HepG2 (cell line): Measurements from ENCODE around the gene CCDC142. TPM values are rescaled to one million over a fixed set of nuclear protein-coding genes. Genes with fewer than 3 reads are reported as not detected.
A peak's percentile ranks its signal among the peaks of the same experiment; 100 is the strongest.

ENCODE experiments used
- BRD4 ChIP-seq: sonication (generic); formaldehyde crosslinking; IDR thresholded peaks from 2 replicates; pipeline ENCODE4 v1.4.0; 2020; ENCODE audit warnings: missing genetic modification reagents
- HMGA1 ChIP-seq: sonication (generic); formaldehyde crosslinking; conservative IDR thresholded peaks from 2 replicates; pipeline ENCODE4 v1.4.0; 2020; ENCODE audit warnings: missing genetic modification reagents
- HOXD1 ChIP-seq: sonication (generic); formaldehyde crosslinking; IDR thresholded peaks from 2 replicates; pipeline ENCODE4 v1.5.0; 2020; ENCODE audit warnings: missing genetic modification reagents
- SKI ChIP-seq: fragments of 450-650 bp; IDR thresholded peaks from one replicate; pipeline ENCODE4 v1.6.1; 2018; ENCODE audit warnings: mild to moderate bottlenecking; ENCODE audit not compliant: partially characterized antibody
- TBX2 ChIP-seq: sonication (generic); formaldehyde crosslinking; IDR thresholded peaks from 2 replicates; pipeline ENCODE4 v1.5.0; 2020; ENCODE audit warnings: missing genetic modification reagents, mild to moderate bottlenecking, borderline replicate concordance
- ZC3H4 ChIP-seq: sonication (generic); formaldehyde crosslinking; IDR thresholded peaks from 2 replicates; pipeline ENCODE4 v1.4.0; 2020; ENCODE audit warnings: missing genetic modification reagents, borderline replicate concordance
- ZNF12 ChIP-seq: sonication (generic); formaldehyde crosslinking; IDR thresholded peaks from 2 replicates; pipeline ENCODE4 v1.5.0; 2020; ENCODE audit warnings: missing genetic modification reagents
- ZNF883 ChIP-seq: sonication (generic); formaldehyde crosslinking; IDR thresholded peaks from 2 replicates; pipeline ENCODE4 v1.5.1; 2020; ENCODE audit warnings: mild to moderate bottlenecking, missing genetic modification reagents; ENCODE audit errors: not compliant biosample characterization
- ZNF891 ChIP-seq: sonication (generic); formaldehyde crosslinking; IDR thresholded peaks from 2 replicates; pipeline ENCODE4 v1.5.0; 2020; ENCODE audit warnings: mild to moderate bottlenecking, missing genetic modification reagents
- polyA plus RNA-seq, 8 experiments: library from polyadenylated mRNA; depleted of rRNA in 3 of 8; stranded (reverse) in 7 of 8; unstranded in 1 of 8; fragments of >200 nt; fragmentation: Illumina TruSeq in 4 of 8; extraction: Trizol in 4 of 8; gene quantifications; 2 replicates each; pipeline versions ENCODE4 v1.2.1 to v1.2.3, GENCODE V29; 2011 to 2016; ENCODE audit warnings: low read depth in 4 of 8, missing spikeins in 1 of 8, mixed read lengths in 1 of 8; ENCODE audit not compliant: insufficient read depth in 1 of 8
- total RNA-seq, 5 experiments: library from RNA; depleted of rRNA; stranded (reverse); fragments of >200 nt; fragmentation: Illumina TruSeq; extraction: Trizol; gene quantifications; 2 replicates each; pipeline ENCODE4 v1.2.3, GENCODE V29; 2016; ENCODE audit warnings: low read depth in 1 of 5
- TF ChIP-seq, protein P1 (sequence below): sonication (generic); formaldehyde crosslinking; IDR thresholded peaks from 2 replicates; pipeline ENCODE4 v1.4.0; 2020; ENCODE audit warnings: missing genetic modification reagents, borderline replicate concordance
- TF ChIP-seq, protein P2 (sequence below): sonication (generic); formaldehyde crosslinking; IDR thresholded peaks from 2 replicates; pipeline ENCODE4 v1.5.0; 2020; ENCODE audit warnings: missing genetic modification reagents, mild to moderate bottlenecking, borderline replicate concordance
- TF ChIP-seq, protein P3 (sequence below): sonication (generic); formaldehyde crosslinking; IDR thresholded peaks from 2 replicates; pipeline ENCODE4 v1.5.1; 2020; ENCODE audit warnings: missing genetic modification reagents, mild to moderate bottlenecking, borderline replicate concordance
- TF ChIP-seq, protein P4 (sequence below): IDR thresholded peaks from 2 replicates; pipeline ENCODE4 v1.6.1; 2012; ENCODE audit warnings: low read depth, low read length, improper control_type of control experiment
- TF ChIP-seq, protein P5 (sequence below): sonication (generic); formaldehyde crosslinking; IDR thresholded peaks from 2 replicates; pipeline ENCODE4 v1.8.0; 2022; ENCODE audit warnings: missing genetic modification reagents, mild to moderate bottlenecking, moderate library complexity, borderline replicate concordance
- TF ChIP-seq, protein P6 (sequence below): sonication (generic); formaldehyde crosslinking; IDR thresholded peaks from 2 replicates; pipeline ENCODE4 v1.8.1; 2023; ENCODE audit warnings: mild to moderate bottlenecking, inconsistent platforms, moderate library complexity, missing genetic modification reagents, borderline replicate concordance
- TF ChIP-seq, protein P7 (sequence below): sonication (generic); formaldehyde crosslinking; IDR thresholded peaks from 2 replicates; pipeline ENCODE4 v1.4.0; 2020; ENCODE audit warnings: mild to moderate bottlenecking, missing genetic modification reagents

CCDC142 gene
- total and polyA plus RNA-seq, 2 of the 13 experiments (the other 11 are each of a cell fraction or from before 2014, with no cell fraction given) = 14.7 to 30.4 TPM

DNA sequence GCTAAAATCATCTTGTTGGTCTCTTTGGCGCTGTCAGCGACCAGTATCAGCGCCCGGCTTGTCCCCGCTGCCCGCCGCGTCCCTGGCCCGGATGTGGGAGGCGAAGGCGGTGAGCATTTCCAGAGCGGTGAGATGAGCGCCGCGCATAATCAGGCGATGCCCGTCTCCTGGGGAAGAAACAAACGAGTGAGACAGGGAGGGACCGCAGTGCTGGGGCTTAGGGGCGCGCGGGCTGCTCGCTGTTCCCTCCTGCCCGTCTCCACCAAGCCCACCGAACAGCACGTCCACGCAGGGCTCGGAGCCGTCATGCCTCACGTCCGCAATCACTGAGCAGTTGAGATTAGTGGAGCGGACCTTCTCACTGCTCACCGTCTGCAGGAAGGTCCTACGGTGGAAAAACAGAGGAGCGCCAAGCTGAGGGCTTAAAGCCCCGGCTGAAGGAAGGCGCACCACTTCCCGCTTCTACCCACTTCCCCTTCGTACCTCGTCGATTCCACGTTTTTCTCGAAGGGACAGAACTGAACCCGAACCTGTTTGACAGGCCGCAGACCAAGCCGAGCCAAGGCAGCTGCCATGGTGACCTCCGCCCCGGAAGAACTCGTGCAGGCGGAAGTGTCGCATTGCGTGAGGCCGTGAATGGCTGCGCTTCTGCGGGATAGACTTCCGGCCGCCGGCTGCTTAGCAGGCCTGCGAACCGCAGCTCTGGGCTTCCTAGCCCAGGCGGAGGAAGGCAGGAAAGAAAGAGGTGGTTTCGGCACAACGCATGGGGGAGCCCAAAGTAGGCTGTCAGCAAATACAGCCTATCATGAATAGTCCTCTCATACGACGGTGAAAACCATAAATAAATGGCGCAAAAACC, 10.5 kb downstream of the CCDC142 start, which contains the start of gene MRPL53 (continued):
- TF ChIP-seq, protein P1, sequence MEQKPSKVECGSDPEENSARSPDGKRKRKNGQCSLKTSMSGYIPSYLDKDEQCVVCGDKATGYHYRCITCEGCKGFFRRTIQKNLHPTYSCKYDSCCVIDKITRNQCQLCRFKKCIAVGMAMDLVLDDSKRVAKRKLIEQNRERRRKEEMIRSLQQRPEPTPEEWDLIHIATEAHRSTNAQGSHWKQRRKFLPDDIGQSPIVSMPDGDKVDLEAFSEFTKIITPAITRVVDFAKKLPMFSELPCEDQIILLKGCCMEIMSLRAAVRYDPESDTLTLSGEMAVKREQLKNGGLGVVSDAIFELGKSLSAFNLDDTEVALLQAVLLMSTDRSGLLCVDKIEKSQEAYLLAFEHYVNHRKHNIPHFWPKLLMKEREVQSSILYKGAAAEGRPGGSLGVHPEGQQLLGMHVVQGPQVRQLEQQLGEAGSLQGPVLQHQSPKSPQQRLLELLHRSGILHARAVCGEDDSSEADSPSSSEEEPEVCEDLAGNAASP (CRISPR knock-in tag) = peak; percentile 71; the same call in 1 of the 2 replicates
- TF ChIP-seq, protein P2, sequence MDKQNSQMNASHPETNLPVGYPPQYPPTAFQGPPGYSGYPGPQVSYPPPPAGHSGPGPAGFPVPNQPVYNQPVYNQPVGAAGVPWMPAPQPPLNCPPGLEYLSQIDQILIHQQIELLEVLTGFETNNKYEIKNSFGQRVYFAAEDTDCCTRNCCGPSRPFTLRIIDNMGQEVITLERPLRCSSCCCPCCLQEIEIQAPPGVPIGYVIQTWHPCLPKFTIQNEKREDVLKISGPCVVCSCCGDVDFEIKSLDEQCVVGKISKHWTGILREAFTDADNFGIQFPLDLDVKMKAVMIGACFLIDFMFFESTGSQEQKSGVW (CRISPR knock-in tag) = no peak
- TF ChIP-seq, protein P3, sequence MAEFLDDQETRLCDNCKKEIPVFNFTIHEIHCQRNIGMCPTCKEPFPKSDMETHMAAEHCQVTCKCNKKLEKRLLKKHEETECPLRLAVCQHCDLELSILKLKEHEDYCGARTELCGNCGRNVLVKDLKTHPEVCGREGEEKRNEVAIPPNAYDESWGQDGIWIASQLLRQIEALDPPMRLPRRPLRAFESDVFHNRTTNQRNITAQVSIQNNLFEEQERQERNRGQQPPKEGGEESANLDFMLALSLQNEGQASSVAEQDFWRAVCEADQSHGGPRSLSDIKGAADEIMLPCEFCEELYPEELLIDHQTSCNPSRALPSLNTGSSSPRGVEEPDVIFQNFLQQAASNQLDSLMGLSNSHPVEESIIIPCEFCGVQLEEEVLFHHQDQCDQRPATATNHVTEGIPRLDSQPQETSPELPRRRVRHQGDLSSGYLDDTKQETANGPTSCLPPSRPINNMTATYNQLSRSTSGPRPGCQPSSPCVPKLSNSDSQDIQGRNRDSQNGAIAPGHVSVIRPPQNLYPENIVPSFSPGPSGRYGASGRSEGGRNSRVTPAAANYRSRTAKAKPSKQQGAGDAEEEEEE (CRISPR knock-in tag) = peak; percentile 78
- TF ChIP-seq SKI (no peak), TBX2 (CRISPR knock-in tag) (peak; percentile 93), HMGA1 (CRISPR knock-in tag) (no peak), ZC3H4 (CRISPR knock-in tag) (peak; percentile 92; the same call in 1 of the 2 replicates), ZNF12 (peak; percentile 60), ZNF891 (CRISPR knock-in tag) (peak; percentile 97), HOXD1 (CRISPR knock-in tag) (0 out of 2 replicates have a peak, but pooled peaks have one; percentile 42), BRD4 (CRISPR knock-in tag) (peak; percentile 97), ZNF883 (CRISPR knock-in tag) (peak; percentile 99)
- TF ChIP-seq, protein P4, sequence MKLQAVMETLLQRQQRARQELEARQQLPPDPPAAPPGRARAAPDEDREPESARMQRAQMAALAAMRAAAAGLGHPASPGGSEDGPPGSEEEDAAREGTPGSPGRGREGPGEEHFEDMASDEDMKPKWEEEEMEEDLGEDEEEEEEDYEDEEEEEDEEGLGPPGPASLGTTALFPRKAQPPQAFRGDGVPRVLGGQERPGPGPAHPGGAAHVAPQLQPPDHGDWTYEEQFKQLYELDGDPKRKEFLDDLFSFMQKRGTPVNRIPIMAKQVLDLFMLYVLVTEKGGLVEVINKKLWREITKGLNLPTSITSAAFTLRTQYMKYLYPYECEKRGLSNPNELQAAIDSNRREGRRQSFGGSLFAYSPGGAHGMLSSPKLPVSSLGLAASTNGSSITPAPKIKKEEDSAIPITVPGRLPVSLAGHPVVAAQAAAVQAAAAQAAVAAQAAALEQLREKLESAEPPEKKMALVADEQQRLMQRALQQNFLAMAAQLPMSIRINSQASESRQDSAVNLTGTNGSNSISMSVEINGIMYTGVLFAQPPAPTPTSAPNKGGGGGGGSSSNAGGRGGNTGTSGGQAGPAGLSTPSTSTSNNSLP = no peak
- TF ChIP-seq, protein P5, sequence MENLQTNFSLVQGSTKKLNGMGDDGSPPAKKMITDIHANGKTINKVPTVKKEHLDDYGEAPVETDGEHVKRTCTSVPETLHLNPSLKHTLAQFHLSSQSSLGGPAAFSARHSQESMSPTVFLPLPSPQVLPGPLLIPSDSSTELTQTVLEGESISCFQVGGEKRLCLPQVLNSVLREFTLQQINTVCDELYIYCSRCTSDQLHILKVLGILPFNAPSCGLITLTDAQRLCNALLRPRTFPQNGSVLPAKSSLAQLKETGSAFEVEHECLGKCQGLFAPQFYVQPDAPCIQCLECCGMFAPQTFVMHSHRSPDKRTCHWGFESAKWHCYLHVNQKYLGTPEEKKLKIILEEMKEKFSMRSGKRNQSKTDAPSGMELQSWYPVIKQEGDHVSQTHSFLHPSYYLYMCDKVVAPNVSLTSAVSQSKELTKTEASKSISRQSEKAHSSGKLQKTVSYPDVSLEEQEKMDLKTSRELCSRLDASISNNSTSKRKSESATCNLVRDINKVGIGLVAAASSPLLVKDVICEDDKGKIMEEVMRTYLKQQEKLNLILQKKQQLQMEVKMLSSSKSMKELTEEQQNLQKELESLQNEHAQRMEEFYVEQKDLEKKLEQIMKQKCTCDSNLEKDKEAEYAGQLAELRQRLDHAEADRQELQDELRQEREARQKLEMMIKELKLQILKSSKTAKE (CRISPR knock-in tag) = peak; percentile 74
- TF ChIP-seq, protein P6, sequence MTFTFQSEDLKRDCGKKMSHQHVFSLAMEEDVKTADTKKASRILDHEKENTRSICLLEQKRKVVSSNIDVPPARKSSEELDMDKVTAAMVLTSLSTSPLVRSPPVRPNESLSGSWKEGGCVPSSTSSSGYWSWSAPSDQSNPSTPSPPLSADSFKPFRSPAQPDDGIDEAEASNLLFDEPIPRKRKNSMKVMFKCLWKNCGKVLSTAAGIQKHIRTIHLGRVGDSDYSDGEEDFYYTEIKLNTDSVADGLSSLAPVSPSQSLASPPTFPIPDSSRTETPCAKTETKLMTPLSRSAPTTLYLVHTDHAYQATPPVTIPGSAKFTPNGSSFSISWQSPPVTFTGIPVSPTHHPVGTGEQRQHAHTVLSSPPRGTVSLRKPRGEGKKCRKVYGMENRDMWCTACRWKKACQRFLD = peak; percentile 88
- TF ChIP-seq, protein P7, sequence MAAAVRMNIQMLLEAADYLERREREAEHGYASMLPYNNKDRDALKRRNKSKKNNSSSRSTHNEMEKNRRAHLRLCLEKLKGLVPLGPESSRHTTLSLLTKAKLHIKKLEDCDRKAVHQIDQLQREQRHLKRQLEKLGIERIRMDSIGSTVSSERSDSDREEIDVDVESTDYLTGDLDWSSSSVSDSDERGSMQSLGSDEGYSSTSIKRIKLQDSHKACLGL (CRISPR knock-in tag) = peak; percentile 89
